Ascending aorta (tissue), 2 donors: Measurements from ENCODE around the gene KRTAP15-1. TPM values are rescaled to one million over a fixed set of nuclear protein-coding genes. Genes with fewer than 3 reads are reported as not detected.

ENCODE experiments used
- DNase-seq, 2 donors: peaks; one replicate each; pipeline ENCODE4 v3.0.0-alpha.2; 2019; ENCODE audit warnings: low spot score in 2 of 2
- H3K27ac ChIP-seq, 2 donors: fragments of 200-600 bp; sonication (generic); one replicate each; pipeline ENCODE4 v1.5.1; 2016 to 2017; ENCODE audit warnings: mild to moderate bottlenecking in 1 of 2
- H3K27me3 ChIP-seq: fragments of 200-600 bp; sonication (generic); one replicate; pipeline ENCODE4 v1.5.1; 2017
- H3K36me3 ChIP-seq, 2 donors: fragments of 200-600 bp; sonication (generic); one replicate each; pipeline ENCODE4 v1.5.1; 2016
- H3K4me1 ChIP-seq, 2 donors: fragments of 200-600 bp; sonication (generic); one replicate each; pipeline ENCODE4 v1.5.1; 2016 to 2017; ENCODE audit warnings: mild to moderate bottlenecking in 1 of 2
- H3K4me3 ChIP-seq, 2 donors: fragments of 200-600 bp; sonication (generic); one replicate each; pipeline ENCODE4 v1.5.1; 2016 to 2017; ENCODE audit warnings: mild to moderate bottlenecking in 1 of 2
- H3K9me3 ChIP-seq, 2 donors: fragments of 200-600 bp; sonication (generic); one replicate each; pipeline ENCODE4 v1.5.1; 2016
- intact Hi-C: fragments of 100-400 bp; cut with DNase I; formaldehyde crosslinking; loops from one replicate; pipeline ENCODE4 v1.15.1; 2023
- total RNA-seq: library from RNA; depleted of rRNA; stranded (reverse); fragments of >200 nt; gene quantifications from one replicate; pipeline ENCODE4 v1.1.0, GENCODE V29; 2016
- TF ChIP-seq, protein P1 (sequence below), 3 experiments: fragments of 200-600 bp in 2 of 3; fragments of 450-650 bp in 1 of 3; sonication (generic) in 2 of 3; IDR thresholded peaks; one replicate each; pipeline ENCODE4 v1.5.1; 2016 to 2019; ENCODE audit warnings: antibody characterized with exemption in 3 of 3, mild to moderate bottlenecking in 1 of 3, moderate library complexity in 1 of 3

The KRTAP15-1 gene
- total RNA-seq, 1 donor from 2014 or later, result not detected

GRCh38 chr21:30425826-30426225 lies 14.2 kb upstream of the KRTAP15-1 start, which contains the start of gene KRTAP13-3:
KRTAP13-3 (minus strand) TSS chr21:30425926; CDS start chr21:30425912, 14 bp downstream.
- DNase-seq, result no peak
- intact Hi-C loops, result no loop called here
- Histone ChIP-seq H3K9me3 (no peaks in the 10 kb centered on the region), H3K36me3 (no peaks in the 10 kb centered on the region), H3K4me1 (no peaks in the 10 kb centered on the region), H3K27me3 (no peaks in the 10 kb centered on the region), H3K27ac (no peak within 1 kb of the TSS), H3K4me3 (no peak within 1 kb of the TSS)
- TF ChIP-seq, protein P1, sequence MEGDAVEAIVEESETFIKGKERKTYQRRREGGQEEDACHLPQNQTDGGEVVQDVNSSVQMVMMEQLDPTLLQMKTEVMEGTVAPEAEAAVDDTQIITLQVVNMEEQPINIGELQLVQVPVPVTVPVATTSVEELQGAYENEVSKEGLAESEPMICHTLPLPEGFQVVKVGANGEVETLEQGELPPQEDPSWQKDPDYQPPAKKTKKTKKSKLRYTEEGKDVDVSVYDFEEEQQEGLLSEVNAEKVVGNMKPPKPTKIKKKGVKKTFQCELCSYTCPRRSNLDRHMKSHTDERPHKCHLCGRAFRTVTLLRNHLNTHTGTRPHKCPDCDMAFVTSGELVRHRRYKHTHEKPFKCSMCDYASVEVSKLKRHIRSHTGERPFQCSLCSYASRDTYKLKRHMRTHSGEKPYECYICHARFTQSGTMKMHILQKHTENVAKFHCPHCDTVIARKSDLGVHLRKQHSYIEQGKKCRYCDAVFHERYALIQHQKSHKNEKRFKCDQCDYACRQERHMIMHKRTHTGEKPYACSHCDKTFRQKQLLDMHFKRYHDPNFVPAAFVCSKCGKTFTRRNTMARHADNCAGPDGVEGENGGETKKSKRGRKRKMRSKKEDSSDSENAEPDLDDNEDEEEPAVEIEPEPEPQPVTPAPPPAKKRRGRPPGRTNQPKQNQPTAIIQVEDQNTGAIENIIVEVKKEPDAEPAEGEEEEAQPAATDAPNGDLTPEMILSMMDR (IDR thresholded peaks at IDR 0.05), result no peak

DNA sequence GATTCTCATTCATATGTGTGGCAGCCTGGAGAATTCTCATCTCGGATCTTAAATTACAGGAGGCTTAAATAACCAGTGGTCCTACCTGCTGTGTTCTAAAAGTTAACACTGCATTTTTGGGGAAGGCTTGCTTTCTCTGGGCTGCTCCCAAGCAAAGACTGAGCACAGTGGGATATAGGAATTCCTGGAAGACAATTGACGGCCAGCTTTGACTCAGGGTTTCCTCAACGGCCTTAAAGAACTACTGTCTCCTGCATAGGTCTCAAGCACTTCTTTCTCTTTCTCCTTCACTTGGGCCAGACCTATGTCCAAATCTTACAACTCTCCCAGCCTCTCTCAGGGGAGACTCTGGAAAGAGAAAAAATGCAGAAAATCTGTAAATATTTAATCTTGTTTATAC lies 13.3 kb upstream of the KRTAP15-1 start:
- DNase-seq, result no peak
- Histone ChIP-seq H3K4me3 (no peak overlapping the region), H3K36me3 (no peaks in the 10 kb centered on the region), H3K27ac (no peak overlapping the region), H3K9me3 (no peaks in the 10 kb centered on the region), H3K27me3 (no peaks in the 10 kb centered on the region), H3K4me1 (no peaks in the 10 kb centered on the region)
- intact Hi-C loops, result no loop called here
- TF ChIP-seq, protein P1 (IDR thresholded peaks at IDR 0.05), result no peak

- TF ChIP-seq, protein P1 (IDR thresholded peaks at IDR 0.05), result no peak
- intact Hi-C loops, result no loop called here
- Histone ChIP-seq H3K27me3 (no peaks in the 10 kb centered on the region), H3K36me3 (no peaks in the 10 kb centered on the region), H3K4me3 (no peak within 1 kb of the TSS), H3K4me1 (no peaks in the 10 kb centered on the region), H3K9me3 (no peaks in the 10 kb centered on the region), H3K27ac (no peak within 1 kb of the TSS)
- DNase-seq, result no peak
Observed at GRCh38 chr21:30430170-30430655, 9.9 kb upstream of the KRTAP15-1 start, which contains the start of gene KRTAP13-4. KRTAP13-4 (plus strand) TSS chr21:30430220; CDS start chr21:30430276, 56 bp downstream.

DNA sequence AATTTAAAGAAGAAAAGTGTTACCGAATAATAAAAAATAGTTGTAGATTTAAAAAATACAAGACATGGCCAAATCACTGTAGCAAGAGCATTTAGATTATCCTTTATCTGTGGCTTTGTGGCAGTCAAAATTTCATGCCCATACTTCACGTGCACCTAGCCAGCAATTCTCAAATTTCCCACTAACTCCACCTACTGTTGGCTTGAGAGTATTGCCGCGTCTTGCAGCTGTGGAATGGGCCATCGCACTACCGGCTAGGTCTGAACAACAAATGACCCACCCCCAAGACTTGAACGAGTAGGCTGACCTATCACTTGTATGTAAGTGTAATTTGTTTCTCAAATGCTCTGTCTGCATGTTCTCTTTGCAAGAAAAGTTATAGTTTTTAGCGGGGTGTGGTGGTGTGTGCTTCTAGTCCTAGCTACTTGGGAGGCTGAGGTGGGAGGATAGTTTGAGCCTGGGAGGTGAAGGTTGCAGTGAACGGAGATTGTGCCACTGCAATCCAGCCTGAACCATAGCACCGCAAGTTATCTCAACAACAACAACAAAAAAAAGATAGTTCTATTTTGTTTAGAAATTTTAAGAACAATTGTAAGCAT lies 5.9 kb upstream of the KRTAP15-1 start:
- intact Hi-C loops, result no loop called here

DNA sequence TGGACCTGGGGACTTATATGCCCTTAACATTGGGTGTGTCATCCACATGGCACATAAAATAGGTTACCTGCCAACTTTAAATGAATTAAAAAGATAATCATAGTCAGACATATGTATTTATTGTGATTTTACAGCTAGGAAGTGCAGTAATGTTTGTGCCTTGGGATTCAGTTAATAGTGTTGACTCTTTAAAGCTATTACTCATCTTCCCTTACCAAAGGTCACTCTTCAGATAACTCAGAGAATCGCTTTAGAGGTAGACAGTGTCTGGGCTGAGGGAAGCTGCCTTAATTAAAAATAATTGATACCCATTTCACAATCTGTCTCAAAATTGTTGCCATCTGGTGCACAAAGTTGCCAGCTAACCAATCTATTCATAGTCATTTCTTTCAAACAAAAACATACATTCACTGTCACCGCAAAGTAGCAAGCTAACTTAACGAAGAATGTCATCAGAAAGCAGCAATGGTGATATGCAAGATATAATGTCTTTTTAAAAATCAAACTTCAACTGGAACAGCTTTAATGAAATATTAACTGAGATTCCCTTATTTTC lies 3.0 kb upstream of the KRTAP15-1 start:
- TF ChIP-seq, protein P1 (IDR thresholded peaks at IDR 0.05), result no peak

More for the DNA sequence above, 5.9 kb upstream of the KRTAP15-1 start:
- Histone ChIP-seq H3K4me1 (no peaks in the 10 kb centered on the region), H3K9me3 (no peaks in the 10 kb centered on the region), H3K4me3 (no peak overlapping the region), H3K36me3 (no peaks in the 10 kb centered on the region), H3K27ac (no peak overlapping the region), H3K27me3 (no peaks in the 10 kb centered on the region)
- no peak for DNase-seq
- TF ChIP-seq, protein P1 (IDR thresholded peaks at IDR 0.05), result peak in 2 of 3 experiments; percentile 46 to 50

More for the DNA sequence above, 3.0 kb upstream of the KRTAP15-1 start:
- intact Hi-C loops, result no loop called here
- Histone ChIP-seq H3K4me1 (no peaks in the 10 kb centered on the region), H3K27ac (no peak overlapping the region), H3K9me3 (no peaks in the 10 kb centered on the region), H3K4me3 (no peak overlapping the region), H3K27me3 (no peaks in the 10 kb centered on the region), H3K36me3 (no peaks in the 10 kb centered on the region)
- DNase-seq, result no peak
